Thoracic aorta (tissue), 2 donors: ENCODE results near the gene ASCL2. TPM values are rescaled to one million over a fixed set of nuclear protein-coding genes. Genes with fewer than 3 reads are reported as not detected.

Source experiments
- ATAC-seq: fragments of 150-250 bp; one replicate; pipeline ENCODE4 v1.8.0; 2017; ENCODE audit warnings: low read depth; ENCODE audit not compliant: insufficient number of reproducible peaks, low FRiP score
- DNase-seq: peaks from one replicate; pipeline ENCODE4 v3.0.0-alpha.2; 2020; ENCODE audit warnings: low spot score
- H3K27ac ChIP-seq, 2 donors: fragments of 200-600 bp; sonication (generic); 1 replicate in 1 of 2; 2 replicates in 1 of 2; pipeline ENCODE4 v1.5.1; 2016; ENCODE audit warnings: mild to moderate bottlenecking in 2 of 2, moderate library complexity in 2 of 2
- H3K27me3 ChIP-seq: fragments of 200-600 bp; sonication (generic); replicated peaks from 2 replicates; pipeline ENCODE4 v1.6.0; 2016; ENCODE audit warnings: mild to moderate bottlenecking; ENCODE audit not compliant: insufficient read depth
- H3K36me3 ChIP-seq: fragments of 200-600 bp; sonication (generic); one replicate; pipeline ENCODE4 v1.5.1; 2016
- H3K4me1 ChIP-seq, 2 donors: fragments of 200-600 bp; sonication (generic); 1 replicate in 1 of 2; 2 replicates in 1 of 2; pipeline versions ENCODE4 v1.5.1 to v1.6.0; 2016; ENCODE audit warnings: low read depth in 2 of 2, mild to moderate bottlenecking in 1 of 2; ENCODE audit not compliant: control insufficient read depth in 1 of 2
- H3K4me3 ChIP-seq: fragments of 200-600 bp; sonication (generic); 2 replicates; pipeline ENCODE4 v1.5.1; 2016; ENCODE audit warnings: mild to moderate bottlenecking
- H3K9me3 ChIP-seq: fragments of 200-600 bp; sonication (generic); 2 replicates; pipeline ENCODE4 v1.5.1; 2016
- CTCF ChIP-seq: fragments of 200-600 bp; sonication (generic); IDR thresholded peaks from one replicate; pipeline ENCODE4 v1.5.1; 2019; ENCODE audit warnings: antibody characterized with exemption
- total RNA-seq, 2 donors: library from RNA; depleted of rRNA; stranded (reverse); fragments of >200 nt; gene quantifications; one replicate each; pipeline versions ENCODE4 v1.1.0 to v1.2.3, GENCODE V29; 2016

The ASCL2 gene
- total RNA-seq, 2 donors from 2014 or later, result 0.41 to 0.78 TPM

GRCh38 chr11:2262301-2263070 is 7.9 kb downstream of the ASCL2 start:
- H3K27ac ChIP-seq, result no peak overlapping the region
- no peak overlapping the region for H3K4me3 ChIP-seq
- H3K4me1 ChIP-seq, result no peaks in the 10 kb centered on the region
- TF ChIP-seq CTCF, result no peak
- no peaks in the 10 kb centered on the region for H3K36me3 ChIP-seq
- no peaks in the 10 kb centered on the region for H3K27me3 ChIP-seq
- DNase-seq (no peak), ATAC-seq (no peak)
- H3K9me3 ChIP-seq, result no peaks in the 10 kb centered on the region

DNA sequence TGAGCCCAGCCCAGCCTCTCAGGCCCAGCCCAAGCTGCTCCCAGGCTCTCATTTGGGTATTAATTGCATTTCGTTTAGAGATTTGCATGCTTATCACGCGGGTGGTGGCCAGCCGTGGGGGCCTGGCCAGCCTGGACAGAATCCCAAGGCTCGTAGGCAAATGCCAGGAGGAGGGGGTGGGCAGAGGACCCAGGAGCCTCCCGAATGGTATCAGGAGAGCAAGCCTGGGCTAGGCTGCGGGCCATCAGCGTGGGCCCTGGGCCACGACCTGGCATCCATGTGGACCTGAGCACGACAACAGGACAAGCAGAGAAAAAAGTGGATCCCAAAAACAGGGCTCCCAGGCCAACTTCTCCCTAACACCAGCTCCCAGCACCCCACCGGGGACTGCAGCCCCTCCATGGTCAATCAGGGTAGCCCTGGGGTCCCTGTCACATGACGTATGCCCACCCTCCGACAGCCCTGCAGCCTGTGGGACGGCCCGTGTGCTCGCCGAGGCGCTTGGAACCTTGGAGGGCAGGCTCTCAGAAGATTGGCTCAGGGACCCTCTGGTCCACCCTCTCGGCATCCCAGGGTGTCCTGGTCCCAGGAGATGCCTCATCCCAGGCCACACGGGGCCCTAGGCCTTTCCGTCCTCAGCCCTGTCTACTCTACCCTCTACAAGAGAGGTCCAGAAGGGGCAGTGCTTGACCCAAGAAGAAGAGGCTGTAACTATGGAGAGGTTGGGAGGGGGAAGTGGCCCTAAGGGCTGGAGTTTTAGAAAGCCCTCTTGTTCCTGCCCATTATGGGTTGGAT is 8.8 kb downstream of the ASCL2 start:
- Histone ChIP-seq H3K4me1 (no peaks in the 10 kb centered on the region), H3K4me3 (no peak overlapping the region), H3K27ac (no peak overlapping the region), H3K36me3 (no peaks in the 10 kb centered on the region), H3K27me3 (no peaks in the 10 kb centered on the region), H3K9me3 (no peaks in the 10 kb centered on the region)
- TF ChIP-seq CTCF, result no peak
- DNase-seq (no peak), ATAC-seq (no peak)

- no peaks in the 10 kb centered on the region for H3K36me3 ChIP-seq
- no peak overlapping the region for H3K27ac ChIP-seq
- H3K27me3 ChIP-seq, result no peaks in the 10 kb centered on the region
- no peaks in the 10 kb centered on the region for H3K9me3 ChIP-seq
- TF ChIP-seq CTCF, result no peak
- no peak for DNase-seq
- H3K4me3 ChIP-seq, result no peak overlapping the region
- no peak for ATAC-seq
- H3K4me1 ChIP-seq, result no peaks in the 10 kb centered on the region
These were observed 9.7 kb downstream of the ASCL2 start for GRCh38 chr11:2260491-2261364.

- Histone ChIP-seq H3K27me3 (no peaks in the 10 kb centered on the region), H3K9me3 (no peaks in the 10 kb centered on the region), H3K4me1 (no peaks in the 10 kb centered on the region), H3K4me3 (no peak overlapping the region), H3K36me3 (no peaks in the 10 kb centered on the region), H3K27ac (no peak overlapping the region)
- no peak for ATAC-seq
- no peak for DNase-seq
- TF ChIP-seq CTCF, result no peak
These were observed 10.4 kb downstream of the ASCL2 start for GRCh38 chr11:2259897-2260451.
